GM12878 (cell line): ENCODE measurements around the gene NPAS3.

Experiments
- EGR1 ChIP-seq, 2 experiments: IDR thresholded peaks; 1 replicate in 1 of 2; 2 replicates in 1 of 2; pipeline ENCODE4 v1.6.1; 2011 to 2012; ENCODE audit warnings: low read depth in 2 of 2, low read length in 2 of 2, borderline replicate concordance in 1 of 2, mild to moderate bottlenecking in 1 of 2, moderate library complexity in 1 of 2
- EZH2 ChIP-seq: IDR thresholded peaks from 2 replicates; pipeline ENCODE4 v1.6.1; 2012; ENCODE audit warnings: low read depth, mild to moderate bottlenecking, control low read depth, inconsistent platforms, low read length, borderline replicate concordance; ENCODE audit not compliant: control insufficient read depth

- TF ChIP-seq EGR1 (IDR thresholded peaks at IDR 0.05; ENCODE audit: borderline replicate concordance in 1 of 2, low read depth in 2 of 2, low read length in 2 of 2) (no peak), EZH2 (no peak)
Observed at GRCh38 chr14:33670235-33670634, 731.6 kb downstream of the NPAS3 start.
